GM19438 (cell line): ENCODE measurements around the gene PDE4D.

ENCODE experiments used
- ATAC-seq: cut with Tn5 transposase; IDR thresholded peaks from one replicate; pipeline ENCODE4 v1.9.1; 2021; ENCODE audit warnings: low read depth; ENCODE audit not compliant: unreplicated experiment

The PDE4D gene

DNA sequence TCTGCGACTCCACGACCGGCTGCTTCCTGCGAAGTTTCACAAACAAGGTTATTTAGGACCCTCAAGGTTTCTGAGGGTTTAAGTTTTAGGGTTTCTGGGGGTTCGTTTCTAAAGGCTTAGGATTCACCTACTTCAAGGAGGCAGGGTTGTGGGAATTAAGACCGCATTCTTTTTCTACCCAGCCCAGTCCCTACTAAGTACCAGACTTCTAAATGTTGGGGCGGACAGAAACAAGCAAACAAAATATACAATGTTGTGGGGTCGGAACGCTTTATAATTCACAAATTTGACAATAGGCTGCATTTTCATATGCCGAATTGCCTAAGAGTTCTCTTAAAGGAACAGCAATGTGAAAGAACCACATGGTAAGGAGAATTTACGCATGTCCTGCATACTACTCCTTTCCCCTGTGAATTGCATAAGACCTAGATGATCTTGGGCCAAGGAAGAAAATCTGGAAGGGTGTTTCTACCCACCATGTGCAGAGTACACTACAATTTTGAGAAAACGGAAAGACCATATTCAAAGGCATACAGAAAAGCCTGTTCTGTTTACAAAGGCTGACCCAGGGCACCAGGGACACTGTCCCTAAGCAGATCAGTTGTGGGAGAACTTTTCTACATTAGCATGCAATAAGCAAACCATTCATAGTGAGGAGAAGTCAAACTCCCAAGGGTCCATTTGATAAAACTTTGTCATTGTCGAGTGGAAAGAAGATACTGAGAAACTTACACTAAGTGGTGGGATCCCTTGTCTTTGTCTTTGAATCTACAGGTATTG is 853.3 kb downstream of the PDE4D start:
- no peak for ATAC-seq

DNA sequence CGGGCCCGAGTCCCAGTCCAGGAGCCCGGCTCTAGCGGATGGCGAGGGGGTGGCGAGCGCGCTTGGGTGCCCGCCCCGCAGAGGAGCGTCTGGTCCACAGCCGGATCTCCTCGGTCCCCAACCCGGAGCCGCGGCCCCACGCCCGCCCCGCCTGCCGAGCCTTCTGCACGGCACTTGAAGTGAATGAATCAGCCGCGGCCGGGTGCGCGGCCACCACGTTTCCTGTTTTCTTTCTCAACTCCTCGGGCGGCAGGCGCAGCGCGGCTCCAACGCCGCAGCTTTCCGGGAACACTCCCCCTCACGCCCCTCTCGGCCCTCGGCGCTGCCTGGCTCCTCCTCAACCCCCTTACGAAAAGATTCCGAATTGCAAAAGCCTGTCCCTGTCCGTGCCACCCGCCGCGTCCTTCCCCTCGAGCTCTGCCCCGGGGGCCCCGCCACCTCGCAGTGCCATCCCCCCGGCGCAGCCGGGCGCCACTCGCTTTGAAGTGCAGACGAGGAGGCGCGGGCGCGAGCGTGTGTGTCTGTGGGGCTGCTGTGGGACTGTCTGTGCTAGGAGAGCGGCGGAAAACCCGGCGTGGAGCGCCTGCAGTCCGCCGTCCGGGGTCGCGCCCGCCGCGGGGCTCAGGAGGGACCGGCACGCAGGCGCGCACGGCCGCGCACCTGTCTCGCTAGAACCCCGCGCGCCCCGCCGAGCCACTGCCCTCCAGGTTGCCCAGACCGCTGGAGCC is 854.1 kb downstream of the PDE4D start:
- ATAC-seq, result peak; percentile 85

DNA sequence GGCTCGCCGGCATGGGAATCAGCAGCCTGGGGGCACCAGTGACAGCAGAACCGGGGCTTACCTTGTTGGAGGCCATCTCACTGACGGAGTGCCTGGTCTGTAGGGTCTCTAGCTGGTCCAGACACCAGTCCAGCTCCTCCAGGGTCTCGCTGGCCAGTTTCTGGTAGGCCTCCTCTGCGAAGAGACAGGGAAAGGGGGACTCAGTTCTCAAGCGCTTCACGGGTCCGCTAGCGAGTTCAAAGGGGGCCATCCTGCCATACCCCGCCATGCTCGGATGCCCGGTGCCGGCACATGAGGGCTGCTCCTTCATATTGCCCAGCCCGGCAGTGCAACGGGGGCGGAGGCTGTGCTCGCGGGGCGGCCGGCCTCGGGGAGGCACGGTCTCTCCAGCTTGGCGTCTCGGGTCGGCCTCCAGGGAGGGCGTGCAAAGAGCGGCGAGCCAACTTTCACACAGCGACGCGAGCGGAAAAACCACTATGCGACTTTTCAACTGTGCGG is 854.7 kb downstream of the PDE4D start:
- ATAC-seq, result peak; percentile 39

DNA sequence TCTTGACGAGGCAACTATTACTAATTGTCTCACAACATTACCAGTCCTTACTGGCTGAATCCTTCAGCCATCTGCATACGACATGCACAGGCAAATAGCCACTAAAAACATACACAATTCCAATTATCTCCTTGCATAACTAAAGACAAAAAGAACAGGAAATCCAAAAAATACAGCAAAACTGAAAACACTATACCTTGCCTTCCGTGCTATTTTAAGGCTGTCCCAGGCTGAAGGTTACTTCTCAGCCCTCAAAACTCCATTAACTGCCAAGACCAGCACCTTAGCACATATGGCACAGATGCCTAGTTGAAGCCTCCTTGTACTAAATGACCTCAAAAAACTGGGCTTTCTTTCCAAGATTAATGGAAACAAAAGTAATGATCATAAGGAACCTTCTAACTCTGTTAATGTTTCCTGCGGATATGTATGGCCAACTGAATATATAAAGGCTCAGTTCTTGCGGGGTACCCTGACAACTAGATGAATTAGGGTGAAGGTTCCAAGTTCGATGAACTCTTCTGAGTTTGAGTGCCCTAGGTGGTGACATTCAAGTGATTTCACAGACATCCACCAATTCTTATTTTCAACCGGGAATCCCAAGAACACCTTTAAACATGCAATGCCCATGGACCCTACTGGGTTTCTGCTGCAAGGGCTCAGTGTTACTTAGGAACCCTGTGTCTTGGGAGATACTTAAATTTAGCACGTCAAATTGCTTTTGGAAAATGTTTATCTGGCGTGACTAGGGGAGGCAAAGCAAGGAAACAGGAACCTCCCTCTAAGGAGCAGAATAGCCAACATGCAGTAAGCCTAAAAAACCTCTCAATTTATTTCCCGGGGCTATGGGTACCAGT is 855.4 kb downstream of the PDE4D start:
- no peak for ATAC-seq

DNA sequence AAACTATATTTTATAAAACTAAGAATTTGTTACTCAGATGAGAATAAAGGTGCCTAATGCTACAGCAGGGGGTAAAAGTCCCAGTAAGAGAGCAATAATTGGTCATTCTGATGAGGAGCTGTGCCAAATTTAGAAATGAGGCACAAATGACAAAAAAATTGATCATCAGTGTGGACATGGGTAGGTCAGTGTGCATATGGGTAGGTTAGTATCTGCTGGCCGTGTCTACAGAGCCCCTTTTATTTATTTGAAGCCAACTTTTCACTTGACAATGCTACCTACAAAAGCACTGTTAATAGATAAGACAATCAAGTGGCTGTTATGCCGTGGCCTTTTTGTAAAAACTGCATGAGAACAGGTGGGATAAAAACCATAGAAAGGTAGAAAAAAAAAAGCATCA is 856.1 kb downstream of the PDE4D start:
- ATAC-seq, result no peak

DNA sequence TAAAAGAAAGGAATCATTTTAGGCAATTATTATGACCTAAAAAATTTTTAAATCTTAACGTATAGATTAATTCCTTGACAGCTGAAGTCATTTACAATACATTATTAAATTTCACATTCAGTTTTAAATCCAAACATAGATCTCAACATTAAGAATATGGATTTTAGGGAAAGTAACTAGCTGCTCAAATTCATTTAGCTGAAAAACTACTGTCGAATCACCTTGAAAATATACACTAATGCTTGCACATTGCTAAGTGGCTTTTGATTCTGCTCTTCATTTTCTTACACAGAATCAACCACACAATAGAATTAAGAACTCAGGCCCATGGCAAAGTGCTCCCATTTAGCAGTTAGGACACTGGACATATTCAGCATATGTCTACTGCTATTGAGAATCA is 856.5 kb downstream of the PDE4D start:
- ATAC-seq, result no peak

- no peak for ATAC-seq
Observed at GRCh38 chr5:59036274-59036961, 857.1 kb downstream of the PDE4D start.

- no peak for ATAC-seq
Observed at GRCh38 chr5:59035681-59036080, 857.8 kb downstream of the PDE4D start.

DNA sequence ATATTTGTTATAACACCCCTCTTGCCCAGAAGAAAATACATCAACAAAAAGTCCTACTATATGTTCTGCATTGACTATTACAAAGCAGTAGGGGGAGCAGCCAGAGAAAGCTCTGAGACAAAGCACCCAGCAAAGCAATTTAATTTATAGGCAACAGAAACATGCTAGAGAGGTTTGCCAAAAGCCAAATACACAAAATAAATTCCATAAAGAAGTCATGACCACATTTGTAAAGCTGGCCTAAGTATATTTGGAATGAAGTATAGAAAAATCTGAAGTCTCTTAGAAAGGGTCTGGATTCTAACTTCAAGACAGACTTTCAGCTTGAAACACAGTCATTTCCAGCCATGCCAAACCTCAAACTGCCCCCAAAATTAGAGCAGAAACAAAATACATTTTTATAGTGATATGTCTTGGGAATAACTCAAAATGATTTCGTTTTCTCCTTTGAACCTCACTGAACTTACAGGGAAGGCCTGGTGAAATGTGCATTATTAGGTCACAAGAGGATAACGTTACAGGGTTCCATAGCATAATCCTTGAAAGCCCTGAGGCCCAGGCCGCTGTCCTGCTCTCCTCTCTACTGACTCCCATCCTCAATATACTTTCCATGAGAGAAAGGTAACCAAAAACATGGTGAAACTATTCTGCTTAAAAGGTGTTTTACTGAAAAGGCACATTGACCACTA is 858.9 kb downstream of the PDE4D start:
- ATAC-seq, result no peak

DNA sequence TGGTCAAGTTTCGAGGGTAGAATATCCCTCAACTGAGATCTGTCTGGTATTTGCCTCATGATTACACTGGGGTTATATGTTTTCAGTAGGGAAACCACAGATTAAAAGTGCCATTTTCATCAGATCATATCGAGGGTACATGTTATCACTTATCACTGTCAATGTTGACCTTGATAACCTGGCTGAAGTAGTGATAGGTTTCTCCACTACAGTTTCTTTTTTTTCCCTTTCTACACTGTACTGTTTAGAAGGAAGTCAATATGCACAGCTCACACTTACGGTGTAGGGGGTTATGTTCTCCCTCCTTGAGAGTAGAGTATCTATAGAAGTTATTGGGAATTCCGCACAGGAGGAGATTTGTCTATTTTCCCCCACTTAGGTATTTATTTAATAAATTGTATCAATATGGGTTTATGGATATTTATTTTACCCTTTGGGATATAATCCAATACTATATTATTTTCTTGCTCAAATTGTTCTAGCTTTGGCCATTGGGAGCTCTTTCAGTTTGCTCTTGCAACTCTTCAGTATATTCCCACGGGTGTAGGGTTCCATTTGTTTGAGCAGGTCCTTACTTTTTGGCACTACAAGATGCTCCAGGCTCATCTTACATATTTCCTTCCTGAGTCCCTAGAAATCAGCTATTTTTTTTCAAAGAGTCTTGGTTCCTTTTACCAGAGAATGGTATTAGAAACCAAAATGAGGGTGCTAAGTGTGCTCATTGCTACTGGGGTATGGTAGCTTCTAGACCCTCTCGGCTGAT is 866.2 kb downstream of the PDE4D start:
- no peak for ATAC-seq

DNA sequence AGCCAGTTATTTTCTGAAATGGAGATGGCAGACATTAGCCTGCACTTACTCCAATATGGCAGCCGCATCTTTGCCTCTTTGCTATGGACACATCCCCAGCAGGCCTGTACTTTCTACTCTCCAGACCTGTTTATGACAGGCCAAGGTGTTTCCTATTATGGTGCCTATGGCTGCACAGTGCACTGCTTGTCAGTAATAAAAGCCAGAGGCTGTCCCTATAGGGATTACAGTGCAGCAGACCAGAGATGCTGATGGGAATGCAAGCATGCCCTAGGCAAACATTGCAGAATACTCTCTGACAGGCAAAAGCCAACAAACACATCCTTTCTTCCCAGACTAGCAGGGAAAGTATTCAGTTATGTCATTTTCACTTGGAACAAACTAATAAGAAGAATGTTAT is 867.8 kb downstream of the PDE4D start:
- no peak for ATAC-seq

DNA sequence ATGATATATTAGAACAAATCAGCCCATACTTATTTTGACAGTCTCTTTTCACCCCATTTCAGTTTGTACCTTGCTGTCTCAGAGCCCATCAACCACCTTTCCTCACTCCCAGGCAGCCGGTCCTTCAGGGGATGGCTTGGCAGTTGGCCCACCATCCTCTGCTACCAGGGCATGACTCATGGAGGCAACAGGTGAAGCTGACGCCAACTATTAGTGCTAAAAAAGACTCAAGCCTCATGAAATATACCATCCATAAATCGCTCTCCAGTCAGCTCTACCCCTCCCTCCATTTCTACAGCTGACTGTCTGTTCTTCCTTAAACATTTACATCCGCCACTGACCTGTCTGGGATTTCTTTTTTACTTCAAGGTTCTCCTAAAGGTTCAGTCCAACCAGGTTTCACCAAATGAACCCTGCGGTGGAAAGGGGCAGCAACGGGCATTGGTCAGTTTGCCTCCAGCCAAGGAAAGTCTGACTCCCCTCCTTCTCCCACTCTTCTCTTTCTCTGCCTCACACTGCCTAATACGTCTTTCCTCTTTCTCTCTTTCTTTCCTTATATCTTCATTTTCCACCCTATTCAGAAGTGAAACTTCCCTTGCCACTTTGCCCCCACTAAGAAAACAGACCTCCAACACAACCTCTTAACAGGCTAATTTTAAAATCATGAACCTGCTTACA is 871.5 kb downstream of the PDE4D start:
- ATAC-seq, result no peak

GRCh38 chr5:59021286-59021673 is 872.2 kb downstream of the PDE4D start:
- ATAC-seq, result no peak

GRCh38 chr5:59020611-59021285 is 872.8 kb downstream of the PDE4D start:
- ATAC-seq, result no peak

DNA sequence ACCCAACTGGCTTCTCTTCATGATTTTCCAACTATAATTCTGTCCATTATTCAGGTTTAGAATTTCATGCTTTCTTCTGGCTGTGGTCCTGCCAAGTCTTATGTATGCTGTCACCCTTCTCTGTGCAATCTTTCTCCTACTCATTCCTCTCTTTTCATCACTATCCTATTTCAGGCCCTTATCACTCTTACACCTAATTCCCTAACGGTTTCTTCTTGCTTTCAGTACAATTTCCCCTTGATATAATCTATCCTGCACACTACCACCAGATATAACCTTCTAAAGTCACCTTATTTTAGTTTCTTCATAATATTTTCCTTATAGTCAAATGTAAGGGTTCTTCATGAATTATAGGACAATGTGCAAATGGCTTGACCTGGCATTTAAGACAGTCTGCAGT is 874.4 kb downstream of the PDE4D start:
- no peak for ATAC-seq

DNA sequence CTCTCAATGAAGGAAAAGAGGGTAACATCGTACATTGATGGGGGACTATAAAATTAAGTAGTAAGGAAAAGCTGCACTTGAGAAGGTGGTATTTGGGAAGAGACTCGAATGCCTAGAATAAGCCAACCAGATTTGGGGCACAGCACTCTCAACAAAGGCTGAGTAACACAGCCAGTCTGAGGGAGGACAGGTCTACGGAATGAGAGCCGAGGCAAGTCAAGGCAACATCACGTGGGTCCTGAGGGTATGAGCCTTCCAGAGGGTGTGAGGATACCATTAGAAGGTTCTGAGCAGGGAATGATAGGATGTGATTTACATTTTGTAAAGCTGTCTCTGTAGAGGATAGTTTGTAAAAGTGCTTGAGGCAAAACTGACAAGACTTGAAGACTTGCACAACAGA is 876.6 kb downstream of the PDE4D start:
- no peak for ATAC-seq

DNA sequence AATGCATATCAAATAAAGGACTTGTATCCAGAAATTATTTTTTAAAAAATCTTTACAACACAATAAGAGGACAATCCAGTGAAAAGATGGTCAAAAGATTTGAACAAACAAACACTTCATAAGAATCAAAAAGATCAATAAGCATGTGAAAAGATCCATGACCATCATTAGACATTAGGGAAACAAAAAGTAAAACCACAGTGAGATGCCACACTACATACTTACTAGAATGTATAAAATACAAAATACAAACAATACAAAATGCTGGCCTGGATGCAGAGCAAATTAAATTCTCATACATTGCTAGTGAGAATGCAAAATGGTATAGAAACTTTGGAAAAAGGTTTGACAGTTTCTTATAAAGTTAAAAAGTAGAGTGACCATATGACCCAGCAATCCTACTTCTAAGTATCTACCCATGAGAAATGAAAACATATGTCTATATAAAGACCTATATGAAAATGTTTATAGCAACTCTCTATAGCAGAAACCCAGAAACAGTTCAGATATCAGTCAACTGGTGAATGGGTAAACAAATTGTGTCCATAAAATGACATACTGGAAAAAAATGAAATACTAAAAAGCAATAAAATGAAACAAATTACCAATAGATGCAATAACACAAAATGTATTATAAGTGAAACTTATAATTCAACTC is 884.6 kb downstream of the PDE4D start:
- no peak for ATAC-seq
